ENCODE results near the gene DUSP8.

DUSP8 gene

GRCh38 chr11:1574933-1575242 lies 2.8 kb upstream of the DUSP8 start:
- H3K4me3 ChIP-seq (ENCODE audit: low read length) = no peak overlapping the region
- no peak for DNase-seq (ENCODE audit: low read depth)
- TF ChIP-seq CTCF (conservative IDR thresholded peaks at IDR 0.05; ENCODE audit: low read length) = no peak

GRCh38 chr11:1574238-1574932 lies 2.3 kb upstream of the DUSP8 start:
- DNase-seq (ENCODE audit: low read depth) = peak; percentile 37
- peak; percentile 50 for TF ChIP-seq CTCF (conservative IDR thresholded peaks at IDR 0.05; ENCODE audit: low read length)
- H3K4me3 ChIP-seq (ENCODE audit: low read length) = no peak overlapping the region

- H3K4me3 ChIP-seq (ENCODE audit: low read length) = no peak overlapping the region
- no peak for TF ChIP-seq CTCF (conservative IDR thresholded peaks at IDR 0.05; ENCODE audit: low read length)
- no peak for DNase-seq (ENCODE audit: low read depth)
These were observed 1.8 kb upstream of the DUSP8 start for GRCh38 chr11:1573903-1574237.

GRCh38 chr11:1573077-1573902 lies 1.2 kb upstream of the DUSP8 start:
- DNase-seq (ENCODE audit: low read depth) = no peak
- no peak overlapping the region for H3K4me3 ChIP-seq (ENCODE audit: low read length)
- TF ChIP-seq CTCF (conservative IDR thresholded peaks at IDR 0.05; ENCODE audit: low read length) = no peak

- no peak for DNase-seq (ENCODE audit: low read depth)
- H3K4me3 ChIP-seq (ENCODE audit: low read length) = no peak overlapping the region
- no peak for TF ChIP-seq CTCF (conservative IDR thresholded peaks at IDR 0.05; ENCODE audit: low read length)
These were observed 293 bp downstream of the DUSP8 start for GRCh38 chr11:1571760-1572196.

DNA sequence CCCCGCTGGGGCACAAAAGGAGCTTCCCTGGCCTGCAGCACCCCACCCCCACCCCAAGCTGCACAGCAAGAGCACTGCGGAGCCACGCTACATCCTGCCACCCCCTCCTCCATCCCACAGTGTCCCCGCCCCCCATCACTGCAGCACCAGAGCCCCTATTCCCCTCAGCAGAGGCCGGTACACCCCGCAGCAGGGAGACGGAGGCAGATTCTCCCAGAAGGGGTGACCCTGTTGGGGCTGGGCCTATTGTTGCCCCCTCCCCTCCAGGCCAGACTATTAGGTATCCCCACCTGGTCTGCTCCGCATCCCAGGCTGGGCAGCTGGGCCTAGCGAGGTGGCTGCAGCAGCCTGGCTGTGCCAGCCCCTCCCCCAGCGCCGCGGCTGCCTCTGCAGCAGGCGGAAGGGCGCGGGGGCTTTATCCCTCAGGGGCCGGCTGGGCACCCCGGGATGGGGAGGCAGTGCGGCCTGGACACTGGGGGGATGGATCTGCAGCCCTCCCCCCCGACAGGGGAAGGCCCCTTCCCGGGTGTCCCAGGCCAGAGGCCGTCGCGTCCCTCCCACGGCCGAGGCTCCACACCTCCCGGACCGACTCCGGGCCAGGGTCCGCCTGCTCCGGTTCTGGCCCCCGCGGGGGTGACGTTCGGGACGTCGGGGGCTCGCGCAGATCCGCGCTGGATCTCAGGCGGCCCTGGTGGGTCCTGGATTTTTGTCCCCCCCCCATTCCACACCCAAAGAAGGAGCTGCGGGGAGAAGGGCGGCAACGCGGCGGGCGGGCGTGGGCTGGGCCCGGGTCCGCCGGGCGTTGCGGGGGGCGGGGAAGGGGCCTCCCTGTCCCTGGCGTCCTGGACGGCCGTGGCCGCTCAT lies 943 bp downstream of the DUSP8 start:
- DNase-seq (ENCODE audit: low read depth) = no peak
- no peak for TF ChIP-seq CTCF (conservative IDR thresholded peaks at IDR 0.05; ENCODE audit: low read length)
- peak overlapping the region; percentile 34 for H3K4me3 ChIP-seq (ENCODE audit: low read length)

Data from AG10803 (cell line).